Left lung (tissue), 10 donors: ENCODE measurements around the gene ARMH3. TPM values are rescaled to one million over a fixed set of nuclear protein-coding genes. Genes with fewer than 3 reads are reported as not detected.

Source experiments
- ATAC-seq: fragments of 200-7000 bp; cut with Tn5 transposase; one replicate; pipeline ENCODE4 v1.9.1; 2020; ENCODE audit warnings: moderate library complexity
- DNase-seq, 4 donors: peaks; one replicate each; pipeline ENCODE4 v3.0.0-alpha.2; 2013 to 2020
- H3K27ac ChIP-seq, 2 donors: fragments of 200-600 bp; sonication (generic) in 1 of 2; one replicate each; pipeline versions ENCODE4 v1.5.0 to v1.8.0; 2020 to 2021
- H3K27me3 ChIP-seq, 2 donors: fragments of 200-600 bp; sonication (generic) in 1 of 2; one replicate each; pipeline versions ENCODE4 v1.5.0 to v1.8.0; 2020 to 2021
- H3K36me3 ChIP-seq, 2 donors: fragments of 200-600 bp; sonication (generic) in 1 of 2; one replicate each; pipeline versions ENCODE4 v1.5.0 to v1.8.0; 2020 to 2021
- H3K4me1 ChIP-seq, 2 donors: fragments of 200-600 bp; one replicate each; pipeline ENCODE4 v1.8.0; 2021
- H3K4me3 ChIP-seq, 2 donors: fragments of 200-600 bp; sonication (generic) in 1 of 2; one replicate each; pipeline versions ENCODE4 v1.5.0 to v1.8.0; 2020 to 2021; ENCODE audit warnings: mild to moderate bottlenecking in 1 of 2
- H3K9me3 ChIP-seq, 2 donors: fragments of 200-600 bp; sonication (generic) in 1 of 2; one replicate each; pipeline versions ENCODE4 v1.5.0 to v1.8.0; 2020 to 2021
- intact Hi-C, 2 donors: fragments of 100-400 bp; cut with DNase I; formaldehyde crosslinking; loops; one replicate each; pipeline versions ENCODE4 v1.11.2 to v1.14.2; 2022
- polyA plus RNA-seq, 6 donors: library from polyadenylated mRNA; unstranded; fragments of 120-200 nt; gene quantifications; one replicate each; pipeline ENCODE4 v1.2.1, GENCODE V29; 2013; ENCODE audit not compliant: insufficient read length in 6 of 6
- total RNA-seq, 2 donors: library from RNA; stranded (reverse); fragmentation: NEBNext Ultra II Directional; extraction: Animal tissue kit (Norgen Biotek cat#: 25700); gene quantifications; one replicate each; pipeline ENCODE4 v1.2.1, GENCODE V29; 2021
- TF ChIP-seq, protein P1 (sequence below), 2 donors: fragments of 200-600 bp; sonication (generic) in 1 of 2; IDR thresholded peaks; one replicate each; pipeline versions ENCODE4 v1.5.0 to v1.8.0; 2021; ENCODE audit warnings: antibody characterized with exemption in 2 of 2
- donor health status: DM: no; HTN: yes; CAD: no.
- donor health status: DM: no; HTN: no; CAD: no.

ARMH3 gene
- total and polyA plus RNA-seq, 8 donors, result 19.4 to 26.2 (median 23.4) TPM

GRCh38 chr10:101881036-101881774 is 174.8 kb downstream of the ARMH3 start:
- DNase-seq (no peak), ATAC-seq (no peak)
- Histone ChIP-seq H3K36me3 (peaks cover 0 to 6% of the 10 kb centered on the region in 2 donors), H3K4me1 (no peaks in the 10 kb centered on the region), H3K9me3 (no peaks in the 10 kb centered on the region), H3K27me3 (no peaks in the 10 kb centered on the region), H3K4me3 (no peak overlapping the region), H3K27ac (no peak overlapping the region)
- TF ChIP-seq, protein P1, sequence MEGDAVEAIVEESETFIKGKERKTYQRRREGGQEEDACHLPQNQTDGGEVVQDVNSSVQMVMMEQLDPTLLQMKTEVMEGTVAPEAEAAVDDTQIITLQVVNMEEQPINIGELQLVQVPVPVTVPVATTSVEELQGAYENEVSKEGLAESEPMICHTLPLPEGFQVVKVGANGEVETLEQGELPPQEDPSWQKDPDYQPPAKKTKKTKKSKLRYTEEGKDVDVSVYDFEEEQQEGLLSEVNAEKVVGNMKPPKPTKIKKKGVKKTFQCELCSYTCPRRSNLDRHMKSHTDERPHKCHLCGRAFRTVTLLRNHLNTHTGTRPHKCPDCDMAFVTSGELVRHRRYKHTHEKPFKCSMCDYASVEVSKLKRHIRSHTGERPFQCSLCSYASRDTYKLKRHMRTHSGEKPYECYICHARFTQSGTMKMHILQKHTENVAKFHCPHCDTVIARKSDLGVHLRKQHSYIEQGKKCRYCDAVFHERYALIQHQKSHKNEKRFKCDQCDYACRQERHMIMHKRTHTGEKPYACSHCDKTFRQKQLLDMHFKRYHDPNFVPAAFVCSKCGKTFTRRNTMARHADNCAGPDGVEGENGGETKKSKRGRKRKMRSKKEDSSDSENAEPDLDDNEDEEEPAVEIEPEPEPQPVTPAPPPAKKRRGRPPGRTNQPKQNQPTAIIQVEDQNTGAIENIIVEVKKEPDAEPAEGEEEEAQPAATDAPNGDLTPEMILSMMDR (IDR thresholded peaks at IDR 0.05), result no peak
- intact Hi-C loops, result no loop called here

DNA sequence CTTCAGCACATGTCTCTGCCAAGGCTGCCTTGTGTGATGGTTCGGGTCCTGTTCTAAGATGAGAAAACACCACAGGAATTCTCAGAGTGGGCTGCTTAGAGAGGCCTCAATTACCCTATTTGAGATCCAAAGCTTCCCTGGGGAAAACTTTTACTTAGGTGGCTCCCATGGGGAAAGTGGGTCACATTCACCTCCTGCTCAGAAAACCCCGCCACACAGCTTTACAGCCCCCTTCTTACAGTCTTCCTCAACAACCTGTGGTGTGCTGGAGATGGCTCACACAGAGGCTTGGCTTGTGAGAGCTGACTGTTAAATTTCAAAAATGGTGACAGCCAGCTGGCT is 175.8 kb downstream of the ARMH3 start:
- DNase-seq, result no peak
- no peaks in the 10 kb centered on the region for H3K4me1 ChIP-seq
- ATAC-seq, result no peak
- intact Hi-C loops, result no loop called here
- H3K27ac ChIP-seq, result no peak overlapping the region
- no peaks in the 10 kb centered on the region for H3K27me3 ChIP-seq
- H3K36me3 ChIP-seq, result peaks cover 0 to 6% of the 10 kb centered on the region in 2 donors
- no peak overlapping the region for H3K4me3 ChIP-seq
- TF ChIP-seq, protein P1 (IDR thresholded peaks at IDR 0.05), result no peak
- no peaks in the 10 kb centered on the region for H3K9me3 ChIP-seq

DNA sequence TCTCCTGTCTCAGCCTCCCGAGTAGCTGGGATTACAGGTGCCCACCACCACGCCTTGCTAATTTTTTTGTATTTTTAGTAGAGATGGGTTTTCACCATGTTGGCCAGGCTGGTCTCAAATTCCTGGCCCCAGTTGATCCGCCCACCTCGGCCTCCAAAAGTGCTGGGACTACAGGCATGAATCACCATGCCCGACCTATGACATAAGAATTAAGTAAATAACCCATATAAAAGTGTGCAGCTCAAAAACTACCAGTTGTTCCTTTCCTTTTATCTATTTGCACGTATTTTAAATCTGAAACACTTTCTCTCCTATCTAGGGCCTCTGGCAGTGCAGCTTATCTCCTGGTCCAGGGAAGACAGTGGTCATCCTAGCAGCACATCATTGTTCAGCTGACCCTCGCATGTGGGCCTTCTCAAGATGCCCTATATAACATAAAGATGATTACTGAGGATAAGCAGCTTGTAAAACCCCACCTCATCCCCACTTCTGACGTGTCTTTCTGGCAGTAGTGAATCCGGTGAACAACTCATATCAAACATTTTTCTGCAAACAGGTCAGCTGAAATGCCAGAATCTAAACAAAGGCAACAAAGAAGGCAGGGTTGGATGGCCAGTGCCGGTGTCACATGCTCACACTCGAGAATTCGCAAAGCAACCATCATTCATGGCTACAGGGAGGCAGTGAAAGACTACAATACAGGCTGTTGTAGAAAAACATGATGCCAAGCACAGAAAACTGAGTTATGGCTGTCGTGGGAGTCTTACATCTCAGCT is 176.3 kb downstream of the ARMH3 start:
- H3K27ac ChIP-seq, result no peak overlapping the region
- H3K4me1 ChIP-seq, result no peaks in the 10 kb centered on the region
- no peak overlapping the region for H3K4me3 ChIP-seq
- ATAC-seq (no peak), DNase-seq (no peak)
- TF ChIP-seq, protein P1 (IDR thresholded peaks at IDR 0.05), result no peak
- H3K36me3 ChIP-seq, result peaks cover 0 to 10% of the 10 kb centered on the region in 2 donors
- H3K27me3 ChIP-seq, result no peaks in the 10 kb centered on the region
- intact Hi-C loops, result no loop called here
- no peaks in the 10 kb centered on the region for H3K9me3 ChIP-seq

DNA sequence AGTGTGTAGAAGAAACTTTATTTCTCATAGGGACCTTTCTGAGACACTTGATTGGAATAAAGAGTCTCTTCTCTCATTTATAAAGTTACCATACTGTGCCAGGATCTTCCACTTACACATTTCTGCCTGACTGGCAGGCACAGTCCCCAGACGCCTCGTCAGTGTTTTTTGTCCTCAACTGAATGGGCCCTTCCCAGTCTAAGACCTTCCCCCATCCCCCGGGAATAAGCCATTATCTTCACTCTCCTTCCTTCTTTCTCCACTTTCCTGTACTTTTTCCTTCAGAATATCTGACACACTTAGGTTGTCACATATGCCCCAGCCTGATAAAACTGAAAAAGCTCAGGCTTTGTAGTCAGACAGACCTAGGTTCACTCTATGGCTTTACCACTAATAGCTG is 177.1 kb downstream of the ARMH3 start:
- H3K36me3 ChIP-seq, result peaks cover 0 to 13% of the 10 kb centered on the region in 2 donors
- no peak overlapping the region for H3K4me3 ChIP-seq
- no peaks in the 10 kb centered on the region for H3K27me3 ChIP-seq
- ATAC-seq (no peak), DNase-seq (no peak)
- no peak overlapping the region for H3K27ac ChIP-seq
- H3K9me3 ChIP-seq, result no peaks in the 10 kb centered on the region
- TF ChIP-seq, protein P1 (IDR thresholded peaks at IDR 0.05), result no peak
- no peaks in the 10 kb centered on the region for H3K4me1 ChIP-seq
- intact Hi-C loops, result no loop called here

DNA sequence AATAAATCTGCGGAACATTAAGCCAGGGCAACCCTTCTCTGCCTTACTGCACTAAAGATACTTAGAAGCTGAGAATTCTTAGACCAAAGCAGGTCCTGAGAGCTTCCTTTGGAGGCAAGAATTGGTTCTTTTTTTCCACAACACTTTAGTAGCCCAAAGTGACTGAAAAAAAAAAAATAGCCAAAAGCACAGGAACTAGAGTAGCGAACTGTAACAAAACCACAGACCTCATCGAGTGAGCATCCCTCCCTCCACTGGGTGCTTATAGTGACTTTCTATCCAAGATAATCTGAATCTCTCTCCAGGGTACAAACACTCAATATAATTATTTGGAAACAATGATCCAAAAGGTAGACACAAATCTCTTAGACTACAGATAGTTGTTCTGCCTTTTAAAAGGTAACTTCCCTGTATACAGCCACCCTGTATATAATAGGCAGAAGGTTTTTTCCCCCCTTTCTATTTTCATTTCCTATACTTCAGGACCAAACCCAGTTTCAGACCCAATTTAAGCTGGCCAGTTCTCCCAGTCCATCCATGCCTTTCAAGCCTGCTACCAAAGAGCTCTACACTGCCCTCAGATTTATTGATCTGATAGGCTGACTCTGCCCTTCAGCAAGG is 180.8 kb downstream of the ARMH3 start:
- H3K27ac ChIP-seq, result no peak overlapping the region
- TF ChIP-seq, protein P1 (IDR thresholded peaks at IDR 0.05), result no peak
- ATAC-seq (no peak), DNase-seq (no peak)
- peaks cover 0 to 17% of the 10 kb centered on the region in 2 donors for H3K36me3 ChIP-seq
- H3K4me3 ChIP-seq, result no peak overlapping the region
- intact Hi-C loops, result no loop called here
- H3K4me1 ChIP-seq, result no peaks in the 10 kb centered on the region
- no peaks in the 10 kb centered on the region for H3K9me3 ChIP-seq
- no peaks in the 10 kb centered on the region for H3K27me3 ChIP-seq
